Uterus (tissue), 4 donors: ENCODE results near the gene SCCPDH. TPM values are rescaled to one million over a fixed set of nuclear protein-coding genes. Genes with fewer than 3 reads are reported as not detected.

Experiments used
- DNase-seq, 2 donors: peaks; one replicate each; pipeline ENCODE4 v3.0.0-alpha.2; 2019 to 2020
- H3K27ac ChIP-seq, 2 donors: fragments of 200-600 bp; sonication (generic); 1 replicate in 1 of 2; 2 replicates in 1 of 2; pipeline ENCODE4 v1.5.1; 2016 to 2018
- H3K27me3 ChIP-seq, 2 donors: fragments of 200-600 bp; sonication (generic); one replicate each; pipeline ENCODE4 v1.5.1; 2018 to 2019; ENCODE audit warnings: control low read depth in 1 of 2
- H3K36me3 ChIP-seq, 2 donors: fragments of 200-600 bp; sonication (generic); one replicate each; pipeline ENCODE4 v1.5.1; 2019; ENCODE audit warnings: control low read depth in 1 of 2
- H3K4me1 ChIP-seq, 2 donors: fragments of 200-600 bp; sonication (generic); one replicate each; pipeline ENCODE4 v1.5.1; 2018 to 2019; ENCODE audit warnings: control low read depth in 1 of 2
- H3K4me3 ChIP-seq, 2 donors: fragments of 200-600 bp; sonication (generic); 1 replicate in 1 of 2; 2 replicates in 1 of 2; pipeline ENCODE4 v1.5.1; 2018 to 2019; ENCODE audit warnings: mild to moderate bottlenecking in 1 of 2
- H3K9me3 ChIP-seq, 2 donors: fragments of 200-600 bp; sonication (generic); one replicate each; pipeline ENCODE4 v1.5.1; 2019; ENCODE audit warnings: control low read depth in 1 of 2
- CTCF ChIP-seq, 4 experiments: fragments of 200-600 bp in 2 of 4; fragments of 450-650 bp in 2 of 4; sonication (generic) in 2 of 4; IDR thresholded peaks; one replicate each; pipeline ENCODE4 v1.5.1; 2016 to 2019; ENCODE audit warnings: antibody characterized with exemption in 4 of 4, mild to moderate bottlenecking in 2 of 4, moderate library complexity in 1 of 4
- POLR2A ChIP-seq, 2 donors: fragments of 450-650 bp; IDR thresholded peaks; one replicate each; pipeline ENCODE4 v1.6.1; 2016; ENCODE audit warnings: antibody characterized with exemption in 2 of 2, mild to moderate bottlenecking in 1 of 2, moderate library complexity in 1 of 2
- intact Hi-C: fragments of 100-400 bp; cut with DNase I; formaldehyde crosslinking; loops from one replicate; pipeline ENCODE4 v1.15.1; 2023; ENCODE audit warnings: low total_unique reads
- total RNA-seq, 4 donors: library from RNA; depleted of rRNA in 3 of 4; stranded (reverse); fragments of >200 nt in 3 of 4; gene quantifications; one replicate each; pipeline versions ENCODE4 v1.1.0 to v1.2.4, GENCODE V29; 2014 to 2023
- donor health status: DM: yes; HTN: yes; CAD: no.

The SCCPDH gene
- total RNA-seq, 4 donors from 2014 or later: 12.9 to 53.4 (median 22.1) TPM

GRCh38 chr1:246775531-246776385 lies 51.5 kb downstream of the SCCPDH start:
- no peak for TF ChIP-seq POLR2A (IDR thresholded peaks at IDR 0.05)
- TF ChIP-seq CTCF (IDR thresholded peaks at IDR 0.05): no peak
- Histone ChIP-seq H3K36me3 (no peaks in the 10 kb centered on the region), H3K27me3 (no peaks in the 10 kb centered on the region), H3K4me1 (no peaks in the 10 kb centered on the region), H3K4me3 (no peak overlapping the region), H3K27ac (no peak overlapping the region), H3K9me3 (no peaks in the 10 kb centered on the region)
- intact Hi-C loops: no loop called here
- no peak for DNase-seq

- Histone ChIP-seq H3K27ac (no peak overlapping the region), H3K36me3 (no peaks in the 10 kb centered on the region), H3K4me1 (no peaks in the 10 kb centered on the region), H3K9me3 (no peaks in the 10 kb centered on the region), H3K27me3 (no peaks in the 10 kb centered on the region), H3K4me3 (no peak overlapping the region)
- intact Hi-C loops: no loop called here
- no peak for DNase-seq
- TF ChIP-seq CTCF (IDR thresholded peaks at IDR 0.05) (no peak), POLR2A (IDR thresholded peaks at IDR 0.05) (no peak)
Measured at GRCh38 chr1:246776923-246777322, 52.7 kb downstream of the SCCPDH start.

- TF ChIP-seq CTCF (IDR thresholded peaks at IDR 0.05) (no peak), POLR2A (IDR thresholded peaks at IDR 0.05) (no peak)
- H3K27me3 ChIP-seq: no peaks in the 10 kb centered on the region
- intact Hi-C loops: no loop called here
- H3K9me3 ChIP-seq: no peaks in the 10 kb centered on the region
- H3K27ac ChIP-seq: no peak overlapping the region
- H3K36me3 ChIP-seq: no peaks in the 10 kb centered on the region
- H3K4me3 ChIP-seq: no peak overlapping the region
- DNase-seq: no peak
- H3K4me1 ChIP-seq: no peaks in the 10 kb centered on the region
Measured at GRCh38 chr1:246778663-246779062, 54.5 kb downstream of the SCCPDH start.

GRCh38 chr1:246779561-246780175 lies 55.5 kb downstream of the SCCPDH start:
- intact Hi-C loops: no loop called here
- no peak for DNase-seq
- H3K4me3 ChIP-seq: no peak overlapping the region
- H3K4me1 ChIP-seq: no peaks in the 10 kb centered on the region
- no peaks in the 10 kb centered on the region for H3K36me3 ChIP-seq
- TF ChIP-seq POLR2A (IDR thresholded peaks at IDR 0.05) (no peak), CTCF (IDR thresholded peaks at IDR 0.05) (no peak)
- no peak overlapping the region for H3K27ac ChIP-seq
- no peaks in the 10 kb centered on the region for H3K9me3 ChIP-seq
- H3K27me3 ChIP-seq: no peaks in the 10 kb centered on the region

- H3K9me3 ChIP-seq: no peaks in the 10 kb centered on the region
- TF ChIP-seq POLR2A (IDR thresholded peaks at IDR 0.05) (no peak), CTCF (IDR thresholded peaks at IDR 0.05) (no peak)
- no peaks in the 10 kb centered on the region for H3K27me3 ChIP-seq
- no peak overlapping the region for H3K27ac ChIP-seq
- no peaks in the 10 kb centered on the region for H3K4me1 ChIP-seq
- intact Hi-C loops: no loop called here
- no peak overlapping the region for H3K4me3 ChIP-seq
- no peaks in the 10 kb centered on the region for H3K36me3 ChIP-seq
- no peak for DNase-seq
Measured at GRCh38 chr1:246780264-246780663, 56.1 kb downstream of the SCCPDH start.
